ENCODE data around the gene FAM168B. TPM values are rescaled to one million over a fixed set of nuclear protein-coding genes. Genes with fewer than 3 reads are reported as not detected.
"Not testable (repeated sequence)": the region's sequence is repeated elsewhere in the genome, so short reads cannot be mapped to it uniquely, and the experiment has no call there.

FAM168B gene
- total and polyA plus RNA-seq, 5 donors from 2014 or later: 33.6 to 72.1 (median 40.3) TPM

DNA sequence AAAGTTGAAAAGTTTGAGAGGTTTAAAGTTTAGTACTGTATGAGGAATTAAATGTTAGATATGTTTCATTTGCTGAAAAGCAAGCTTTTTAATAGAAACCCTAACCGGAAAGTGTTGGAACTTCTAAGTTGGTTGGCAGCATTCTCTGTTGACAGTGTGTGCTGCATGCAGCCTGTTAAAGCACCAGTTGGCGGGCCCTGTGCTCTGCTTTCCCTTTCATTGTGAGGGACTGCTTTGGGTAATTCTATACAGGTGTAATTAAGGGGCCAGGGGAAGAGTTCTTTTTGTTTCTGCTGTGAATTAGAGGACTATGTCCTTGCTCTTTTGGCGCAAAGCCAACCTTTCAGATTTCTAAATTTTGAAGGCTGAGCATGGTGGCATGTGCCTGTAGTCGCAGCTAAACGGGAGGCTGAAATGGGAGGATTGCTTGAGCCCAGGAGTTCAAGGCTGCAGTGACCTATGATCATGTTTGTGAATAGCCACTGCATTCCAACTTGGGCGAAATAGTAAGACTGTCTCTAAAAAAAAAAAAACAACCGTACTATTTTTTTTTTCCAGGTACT is 32.0 kb upstream of the FAM168B start:
- H3K9me3 Mint-ChIP-seq: peaks cover 0 to 2% (median 0%) of the 10 kb centered on the region in 7 donors
- peaks cover 65% of the 10 kb centered on the region for H3K36me3 ChIP-seq (ENCODE audit: control insufficient read depth, insufficient read depth, low read length)

DNA sequence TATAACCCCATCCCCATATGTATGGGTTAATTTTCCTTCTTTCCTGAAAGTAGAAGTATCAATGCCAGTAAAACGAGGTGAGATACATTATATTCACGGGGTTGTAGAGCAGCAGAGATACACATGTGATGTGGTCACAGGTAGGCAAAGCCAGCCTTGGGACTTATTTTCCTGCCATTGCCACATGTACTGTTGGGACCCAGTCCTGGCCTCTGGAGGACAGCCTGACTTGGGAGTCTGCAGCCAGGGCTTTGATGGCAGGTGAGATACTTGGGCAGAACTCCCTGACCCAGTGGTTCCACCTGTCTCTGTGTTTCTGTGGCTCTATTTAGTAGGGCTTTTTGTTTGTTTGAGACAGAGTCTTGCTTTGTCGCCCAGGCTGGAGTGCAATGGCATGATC is 29.9 kb upstream of the FAM168B start:
- Histone ChIP-seq H3K36me3 (ENCODE audit: control insufficient read depth, insufficient read depth, low read length) (peaks cover 55% of the 10 kb centered on the region), H3K4me1 (ENCODE audit: control insufficient read depth, insufficient read depth, low read length, poor library complexity, severe bottlenecking) (no peaks in the 10 kb centered on the region), H3K27ac (ENCODE audit: insufficient read depth, low read length, poor library complexity, severe bottlenecking) (no peak overlapping the region), H3K27me3 (ENCODE audit: control insufficient read depth, insufficient read depth, low read length) (no peaks in the 10 kb centered on the region), H3K9me3 (ENCODE audit: control insufficient read depth in 2 of 2, low read length in 2 of 2) (no peaks in the 10 kb centered on the region), H3K4me3 (ENCODE audit: low read depth, low read length) (no peak overlapping the region)
- ATAC-seq (ENCODE audit: low read depth in 2 of 2): no peak
- Mint-ChIP-seq H3K4me1 (peaks cover 15 to 27% (median 17%) of the 10 kb centered on the region in 4 donors), H3K36me3 (peaks cover 46% of the 10 kb centered on the region), H3K27ac (peak overlapping the region in 1 of 3 donors; percentile 83), H3K9me3 (no peaks in the 10 kb centered on the region), H3K4me3 (no peak overlapping the region), H3K27me3 (no peaks in the 10 kb centered on the region)
- DNase-seq: no peak

More for the DNA sequence above, 32.0 kb upstream of the FAM168B start:
- Mint-ChIP-seq H3K27me3 (no peaks in the 10 kb centered on the region), H3K4me1 (peaks cover 8 to 18% (median 8%) of the 10 kb centered on the region in 4 donors), H3K36me3 (peaks cover 57% of the 10 kb centered on the region), H3K4me3 (peak overlapping the region in 1 of 4 donors; percentile 10), H3K27ac (peak overlapping the region in 2 of 3 donors; percentile 75)
- Histone ChIP-seq H3K4me3 (ENCODE audit: low read depth, low read length) (no peak overlapping the region), H3K27ac (ENCODE audit: insufficient read depth, low read length, poor library complexity, severe bottlenecking) (no peak overlapping the region), H3K27me3 (ENCODE audit: control insufficient read depth, insufficient read depth, low read length) (no peaks in the 10 kb centered on the region), H3K4me1 (ENCODE audit: control insufficient read depth, insufficient read depth, low read length, poor library complexity, severe bottlenecking) (no peaks in the 10 kb centered on the region), H3K9me3 (ENCODE audit: control insufficient read depth in 2 of 2, low read length in 2 of 2) (no peaks in the 10 kb centered on the region)
- ATAC-seq (ENCODE audit: low read depth in 2 of 2): no peak
- no peak for DNase-seq

DNA sequence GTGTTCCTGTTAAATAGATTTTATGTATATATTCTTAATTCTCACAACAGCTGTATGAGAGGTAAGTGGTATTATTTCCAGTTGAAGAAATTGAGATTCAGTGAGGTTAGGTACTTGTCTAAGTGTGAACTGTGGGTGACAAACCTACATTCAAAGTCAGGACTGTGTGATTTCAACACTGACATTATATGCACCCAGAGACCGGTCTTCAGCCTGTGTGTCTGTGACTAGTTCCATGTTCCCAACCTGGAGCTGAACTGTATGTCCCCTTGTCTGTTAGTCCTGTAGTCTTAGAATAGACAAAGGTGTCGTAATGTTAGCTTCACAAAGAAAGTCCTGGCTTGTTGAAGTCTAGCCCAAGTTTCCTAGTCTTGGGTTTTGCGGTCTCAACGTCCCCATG is 29.2 kb upstream of the FAM168B start:
- no peak for ATAC-seq (ENCODE audit: low read depth in 2 of 2)
- Histone ChIP-seq H3K9me3 (ENCODE audit: control insufficient read depth in 2 of 2, low read length in 2 of 2) (no peaks in the 10 kb centered on the region), H3K4me3 (ENCODE audit: low read depth, low read length) (no peak overlapping the region), H3K27ac (ENCODE audit: insufficient read depth, low read length, poor library complexity, severe bottlenecking) (no peak overlapping the region), H3K36me3 (ENCODE audit: control insufficient read depth, insufficient read depth, low read length) (peaks cover 48% of the 10 kb centered on the region), H3K4me1 (ENCODE audit: control insufficient read depth, insufficient read depth, low read length, poor library complexity, severe bottlenecking) (no peaks in the 10 kb centered on the region), H3K27me3 (ENCODE audit: control insufficient read depth, insufficient read depth, low read length) (no peaks in the 10 kb centered on the region)
- peaks cover 22 to 33% (median 23%) of the 10 kb centered on the region in 4 donors for H3K4me1 Mint-ChIP-seq
- H3K27me3 Mint-ChIP-seq: no peaks in the 10 kb centered on the region
- no peaks in the 10 kb centered on the region for H3K9me3 Mint-ChIP-seq
- peaks cover 43% of the 10 kb centered on the region for H3K36me3 Mint-ChIP-seq
- no peak overlapping the region for H3K4me3 Mint-ChIP-seq
- peak overlapping the region in 1 of 3 donors; percentile 83 for H3K27ac Mint-ChIP-seq
- no peak for DNase-seq

DNA sequence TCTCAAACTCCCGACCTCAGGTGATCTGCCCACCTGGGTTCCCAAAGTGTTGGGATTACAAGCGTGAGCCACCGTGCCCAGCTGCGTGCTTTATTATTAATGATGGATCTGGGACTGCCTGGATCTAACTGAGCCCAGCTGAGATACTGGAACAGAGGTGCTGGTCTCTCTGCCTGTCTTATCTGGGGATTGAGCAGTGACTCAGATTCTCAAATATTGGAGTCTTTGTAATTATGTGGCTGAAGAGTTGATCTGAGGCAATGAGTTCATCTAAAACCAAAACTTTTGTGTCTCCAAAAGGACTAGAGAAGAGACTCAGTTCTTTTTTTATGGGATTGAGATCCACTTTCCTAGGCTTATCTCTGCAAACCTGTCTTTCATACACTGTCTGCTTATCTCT is 28.2 kb upstream of the FAM168B start:
- Histone ChIP-seq H3K4me3 (ENCODE audit: low read depth, low read length) (no peak overlapping the region), H3K27ac (ENCODE audit: insufficient read depth, low read length, poor library complexity, severe bottlenecking) (no peak overlapping the region), H3K9me3 (ENCODE audit: control insufficient read depth in 2 of 2, low read length in 2 of 2) (no peaks in the 10 kb centered on the region), H3K36me3 (ENCODE audit: control insufficient read depth, insufficient read depth, low read length) (peaks cover 41% of the 10 kb centered on the region), H3K4me1 (ENCODE audit: control insufficient read depth, insufficient read depth, low read length, poor library complexity, severe bottlenecking) (no peaks in the 10 kb centered on the region), H3K27me3 (ENCODE audit: control insufficient read depth, insufficient read depth, low read length) (no peaks in the 10 kb centered on the region)
- ATAC-seq (ENCODE audit: low read depth in 2 of 2): no peak
- no peaks in the 10 kb centered on the region for H3K9me3 Mint-ChIP-seq
- no peak overlapping the region for H3K27ac Mint-ChIP-seq
- peaks cover 16 to 38% (median 27%) of the 10 kb centered on the region in 4 donors for H3K4me1 Mint-ChIP-seq
- H3K36me3 Mint-ChIP-seq: peaks cover 36% of the 10 kb centered on the region
- H3K27me3 Mint-ChIP-seq: no peaks in the 10 kb centered on the region
- no peak overlapping the region for H3K4me3 Mint-ChIP-seq
- DNase-seq: no peak

DNA sequence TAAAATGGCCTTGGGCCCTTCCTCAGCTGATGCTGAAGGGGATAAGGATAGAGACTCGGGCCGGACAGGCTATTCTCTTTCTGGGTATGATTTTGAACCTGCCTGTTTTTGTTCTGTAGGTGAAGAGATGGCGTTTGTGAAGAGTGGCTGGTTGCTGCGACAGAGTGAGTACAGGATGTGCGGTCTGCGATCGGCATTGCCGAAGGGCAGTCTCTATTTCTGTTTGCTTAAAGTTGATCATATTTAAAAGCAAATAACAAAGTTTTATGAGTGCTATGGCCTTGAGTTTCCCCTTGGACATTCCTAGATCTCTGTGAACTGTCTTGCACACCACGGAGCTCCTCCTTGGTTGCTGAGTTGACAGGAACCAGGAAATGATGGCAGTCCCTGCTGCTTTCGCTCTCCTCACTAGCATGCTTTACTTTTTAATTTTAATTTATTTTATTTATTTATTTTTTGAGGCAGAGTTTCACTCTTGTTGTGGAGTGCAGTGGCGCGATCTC is 27.6 kb upstream of the FAM168B start:
- Mint-ChIP-seq H3K9me3 (no peaks in the 10 kb centered on the region), H3K4me3 (peak overlapping the region in 1 of 4 donors; percentile 25), H3K27me3 (no peaks in the 10 kb centered on the region), H3K27ac (peak overlapping the region in 2 of 3 donors; percentile 66 to 68), H3K36me3 (peaks cover 39% of the 10 kb centered on the region), H3K4me1 (peaks cover 16 to 44% (median 31%) of the 10 kb centered on the region in 4 donors)
- Histone ChIP-seq H3K9me3 (ENCODE audit: control insufficient read depth in 2 of 2, low read length in 2 of 2) (no peaks in the 10 kb centered on the region), H3K4me1 (ENCODE audit: control insufficient read depth, insufficient read depth, low read length, poor library complexity, severe bottlenecking) (no peaks in the 10 kb centered on the region), H3K27ac (ENCODE audit: insufficient read depth, low read length, poor library complexity, severe bottlenecking) (no peak overlapping the region), H3K27me3 (ENCODE audit: control insufficient read depth, insufficient read depth, low read length) (no peaks in the 10 kb centered on the region), H3K4me3 (ENCODE audit: low read depth, low read length) (no peak overlapping the region), H3K36me3 (ENCODE audit: control insufficient read depth, insufficient read depth, low read length) (peaks cover 41% of the 10 kb centered on the region)
- ATAC-seq (ENCODE audit: low read depth in 2 of 2): no peak
- DNase-seq: no peak

DNA sequence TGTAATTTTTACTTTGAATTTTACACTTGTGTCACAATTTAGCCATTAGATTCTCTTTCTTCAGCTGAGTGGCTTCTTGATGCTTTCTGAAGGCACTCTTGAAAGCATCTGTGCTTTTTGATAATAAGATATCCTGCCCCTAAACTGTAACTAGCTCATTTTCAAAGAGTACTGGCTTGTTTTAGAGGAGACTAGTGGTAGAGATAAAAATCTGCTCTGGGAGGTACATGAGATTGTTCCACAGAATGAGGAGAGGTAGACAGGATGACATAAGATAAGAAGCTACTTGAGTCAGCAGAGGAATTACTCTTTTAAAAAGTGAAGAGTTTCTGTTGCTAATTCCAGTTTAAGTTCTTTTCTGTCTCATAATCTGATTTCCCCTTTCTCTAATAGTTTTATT is 22.5 kb upstream of the FAM168B start:
- Mint-ChIP-seq H3K27me3 (no peaks in the 10 kb centered on the region), H3K9me3 (no peaks in the 10 kb centered on the region), H3K4me3 (no peak overlapping the region), H3K36me3 (peaks cover 43% of the 10 kb centered on the region), H3K27ac (peak overlapping the region; percentile 56 to 66 (median 56)), H3K4me1 (peaks cover 39 to 79% (median 57%) of the 10 kb centered on the region in 4 donors)
- ATAC-seq (ENCODE audit: low read depth in 2 of 2) (no peak), DNase-seq (no peak)
- Histone ChIP-seq H3K4me3 (ENCODE audit: low read depth, low read length) (no peak overlapping the region), H3K36me3 (ENCODE audit: control insufficient read depth, insufficient read depth, low read length) (peaks cover 23% of the 10 kb centered on the region), H3K27ac (ENCODE audit: insufficient read depth, low read length, poor library complexity, severe bottlenecking) (no peak overlapping the region), H3K4me1 (ENCODE audit: control insufficient read depth, insufficient read depth, low read length, poor library complexity, severe bottlenecking) (peaks cover 15% of the 10 kb centered on the region), H3K27me3 (ENCODE audit: control insufficient read depth, insufficient read depth, low read length) (no peaks in the 10 kb centered on the region), H3K9me3 (ENCODE audit: control insufficient read depth in 2 of 2, low read length in 2 of 2) (no peaks in the 10 kb centered on the region)

DNA sequence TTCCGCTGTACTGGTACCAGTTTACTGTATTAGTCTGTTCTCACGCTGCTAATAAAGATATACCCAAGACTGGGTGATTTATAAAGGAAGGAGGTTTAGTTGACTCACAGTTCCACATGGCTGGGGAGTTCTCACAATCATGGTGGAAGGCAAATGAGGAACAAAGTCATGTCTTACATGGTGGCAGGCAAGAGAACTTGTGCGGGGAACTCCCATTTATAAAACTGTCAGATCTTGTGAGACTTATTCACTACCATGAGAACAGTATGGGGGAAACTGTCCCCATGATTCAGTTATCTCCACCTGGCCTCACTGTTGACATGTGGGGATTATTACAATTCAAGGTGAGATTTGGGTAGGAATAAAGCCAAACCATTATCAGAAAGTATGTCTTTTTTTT is 21.7 kb upstream of the FAM168B start:
- H3K9me3 ChIP-seq (ENCODE audit: control insufficient read depth in 2 of 2, low read length in 2 of 2); ATAC-seq (ENCODE audit: low read depth in 2 of 2); H3K27me3 ChIP-seq (ENCODE audit: control insufficient read depth, insufficient read depth, low read length); DNase-seq; H3K27me3 Mint-ChIP-seq; H3K4me3 ChIP-seq (ENCODE audit: low read depth, low read length); H3K9me3 Mint-ChIP-seq; H3K27ac ChIP-seq (ENCODE audit: insufficient read depth, low read length, poor library complexity, severe bottlenecking): not testable (repeated sequence)
- H3K27ac Mint-ChIP-seq: peak overlapping the region in 2 of 3 donors; percentile 62 to 84
- peaks cover 15% of the 10 kb centered on the region for H3K4me1 ChIP-seq (ENCODE audit: control insufficient read depth, insufficient read depth, low read length, poor library complexity, severe bottlenecking)
- H3K4me1 Mint-ChIP-seq: peaks cover 46 to 82% (median 63%) of the 10 kb centered on the region in 4 donors
- peaks cover 46% of the 10 kb centered on the region for H3K36me3 Mint-ChIP-seq
- H3K4me3 Mint-ChIP-seq: peak overlapping the region in 1 of 4 donors; percentile 31
- peaks cover 29% of the 10 kb centered on the region for H3K36me3 ChIP-seq (ENCODE audit: control insufficient read depth, insufficient read depth, low read length)
